Panc1 (cell line): ENCODE measurements around the gene FBXO45. TPM values are rescaled to one million over a fixed set of nuclear protein-coding genes. Genes with fewer than 3 reads are reported as not detected.

Experiments used
- ATAC-seq: fragments of 200-7000 bp; cut with Tn5 transposase; 2 replicates; pipeline ENCODE4 v1.9.1; 2020; ENCODE audit warnings: mild to moderate bottlenecking, moderate library complexity
- BruUV-seq: library from RNA; stranded (reverse); fragments of 400-500 nt; replicated peaks from 2 replicates; lab custom pipeline; 2021; lab: Mats Ljungman, UMichigan
- CTCF ChIA-PET: fragments of 300-600 bp; sonication (Branson Sonifier 250); formaldehyde crosslinking; loops from one replicate; lab custom pipeline; 2022; ENCODE audit warnings: antibody characterized with exemption; lab: Charles Lee
- POLR2A ChIA-PET: fragments of 300-600 bp; sonication (Branson Sonifier 250); formaldehyde crosslinking; loops from one replicate; lab custom pipeline; 2022; ENCODE audit warnings: antibody characterized with exemption; lab: Charles Lee
- DNase-seq: peaks from one replicate; pipeline ENCODE4 v3.0.0-alpha.2; 2010; ENCODE audit warnings: low read depth, low spot score
- H3K27ac ChIP-seq: 2 replicates; pipeline ENCODE4 v1.5.1; 2011; ENCODE audit warnings: mild to moderate bottlenecking, low read length, inconsistent platforms
- H3K27me3 ChIP-seq: fragments of 200-500 bp; sonication (Bioruptor generic); 2 replicates; pipeline ENCODE4 v1.6.0; 2014; ENCODE audit warnings: low read length, inconsistent platforms; ENCODE audit not compliant: control insufficient read depth, insufficient read depth
- H3K36me3 ChIP-seq: fragments of 200-500 bp; sonication (Bioruptor generic); 2 replicates; pipeline ENCODE4 v1.5.1; 2014; ENCODE audit warnings: inconsistent platforms, mild to moderate bottlenecking, low read length, moderate library complexity; ENCODE audit not compliant: control insufficient read depth, insufficient read depth
- H3K4me1 ChIP-seq: 2 replicates; pipeline ENCODE4 v1.5.1; 2011; ENCODE audit warnings: inconsistent platforms, mild to moderate bottlenecking, low read length, moderate library complexity; ENCODE audit not compliant: control insufficient read depth, insufficient read depth
- H3K4me3 ChIP-seq, 2 experiments: 2 replicates each; pipeline ENCODE4 v1.5.1; 2011 to 2012; ENCODE audit warnings: low read depth in 2 of 2, low read length in 2 of 2, mild to moderate bottlenecking in 2 of 2, inconsistent platforms in 1 of 2, moderate library complexity in 1 of 2
- H3K9me3 ChIP-seq: fragments of 200-500 bp; sonication (Bioruptor generic); 2 replicates; pipeline ENCODE4 v1.5.1; 2014; ENCODE audit warnings: low read depth, mild to moderate bottlenecking, inconsistent platforms, low read length, moderate library complexity; ENCODE audit not compliant: control insufficient read depth, insufficient read depth
- POLR2AphosphoS5 ChIP-seq: IDR thresholded peaks from 2 replicates; pipeline ENCODE4 v1.6.1; 2012; ENCODE audit warnings: mild to moderate bottlenecking, low read depth, low read length, moderate library complexity
- SIN3A ChIP-seq: IDR thresholded peaks from 2 replicates; pipeline ENCODE4 v1.6.1; 2012; ENCODE audit warnings: low read depth, mild to moderate bottlenecking, low read length, moderate library complexity, borderline replicate concordance; ENCODE audit not compliant: insufficient read depth
- TCF7L2 ChIP-seq: IDR thresholded peaks from 2 replicates; pipeline ENCODE4 v1.6.1; 2011; ENCODE audit warnings: mild to moderate bottlenecking, low read depth, low read length, inconsistent platforms
- in situ Hi-C: cut with HindIII; loops from 2 replicates; pipeline ENCODE4 v1.10.0; 2016; ENCODE audit warnings: low sequenced_read_pairs, low pct_unique_long_range_greater_than_20kb
- intact Hi-C: fragments of 100-400 bp; cut with micrococcal nuclease; formaldehyde crosslinking; loops from one replicate; pipeline ENCODE4 v1.10.0; 2022; ENCODE audit not compliant: unreplicated experiment
- total RNA-seq: library from RNA; stranded (reverse); gene quantifications from one replicate; pipeline ENCODE4 v1.2.1, GENCODE V29; 2021; ENCODE audit not compliant: unreplicated experiment
- TF ChIP-seq, protein P1 (sequence below): fragments of 450-650 bp; IDR thresholded peaks from 2 replicates; pipeline ENCODE4 v1.5.1; 2017; ENCODE audit warnings: mild to moderate bottlenecking
- TF ChIP-seq, protein P2 (sequence below), 2 experiments: IDR thresholded peaks; 2 replicates each; pipeline ENCODE4 v1.6.1; 2011 to 2012; ENCODE audit warnings: low read depth in 2 of 2, control low read depth in 1 of 2, low read length in 1 of 2, mild to moderate bottlenecking in 1 of 2, moderate library complexity in 1 of 2; ENCODE audit not compliant: insufficient read depth in 1 of 2

The FBXO45 gene
- total RNA-seq, 1 experiment from 2014 or later = 21.6 TPM

DNA sequence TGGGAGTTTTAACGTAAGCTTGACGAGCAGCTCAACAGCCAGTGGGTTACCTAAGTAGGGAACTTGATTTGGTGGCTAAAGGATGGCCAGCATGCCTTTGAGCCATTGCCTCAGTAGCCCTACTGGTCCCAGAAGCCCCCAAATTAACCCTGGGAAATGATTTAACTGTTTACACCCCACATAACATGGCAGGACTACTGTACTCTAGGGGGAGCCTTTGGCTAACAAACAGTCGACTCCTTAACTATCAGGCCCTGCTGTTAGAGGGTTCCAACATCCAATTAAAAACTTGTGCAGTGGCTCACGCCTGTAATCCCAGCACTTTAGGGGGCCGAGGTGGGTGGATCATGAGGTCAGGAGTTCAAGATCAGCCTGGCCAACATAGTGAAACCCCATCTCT, 43.9 kb upstream of the FBXO45 start:
- H3K4me3 ChIP-seq = no peak overlapping the region
- ChIA-PET POLR2A (interaction anchor here (0.6 kb wide), 1 partner anchor 225 kb away, joined by 3 read pairs; no protein-coding TSS in a partner anchor), CTCF (interaction anchor here (0.6 to 1.1 kb wide), 2 partner anchors 160 to 306 kb away, joined by 3 to 5 read pairs; no protein-coding TSS in a partner anchor)
- no peaks in the 10 kb centered on the region for H3K4me1 ChIP-seq
- in situ Hi-C loops = no loop called here
- no peaks in the 10 kb centered on the region for H3K9me3 ChIP-seq
- no peaks in the 10 kb centered on the region for H3K27me3 ChIP-seq
- DNase-seq (no peak), ATAC-seq (peak; percentile 87)
- TF ChIP-seq, protein P1, sequence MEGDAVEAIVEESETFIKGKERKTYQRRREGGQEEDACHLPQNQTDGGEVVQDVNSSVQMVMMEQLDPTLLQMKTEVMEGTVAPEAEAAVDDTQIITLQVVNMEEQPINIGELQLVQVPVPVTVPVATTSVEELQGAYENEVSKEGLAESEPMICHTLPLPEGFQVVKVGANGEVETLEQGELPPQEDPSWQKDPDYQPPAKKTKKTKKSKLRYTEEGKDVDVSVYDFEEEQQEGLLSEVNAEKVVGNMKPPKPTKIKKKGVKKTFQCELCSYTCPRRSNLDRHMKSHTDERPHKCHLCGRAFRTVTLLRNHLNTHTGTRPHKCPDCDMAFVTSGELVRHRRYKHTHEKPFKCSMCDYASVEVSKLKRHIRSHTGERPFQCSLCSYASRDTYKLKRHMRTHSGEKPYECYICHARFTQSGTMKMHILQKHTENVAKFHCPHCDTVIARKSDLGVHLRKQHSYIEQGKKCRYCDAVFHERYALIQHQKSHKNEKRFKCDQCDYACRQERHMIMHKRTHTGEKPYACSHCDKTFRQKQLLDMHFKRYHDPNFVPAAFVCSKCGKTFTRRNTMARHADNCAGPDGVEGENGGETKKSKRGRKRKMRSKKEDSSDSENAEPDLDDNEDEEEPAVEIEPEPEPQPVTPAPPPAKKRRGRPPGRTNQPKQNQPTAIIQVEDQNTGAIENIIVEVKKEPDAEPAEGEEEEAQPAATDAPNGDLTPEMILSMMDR = peak; percentile 89
- TF ChIP-seq SIN3A = no peak
- H3K36me3 ChIP-seq = no peaks in the 10 kb centered on the region
- no peak overlapping the region for H3K27ac ChIP-seq
- intact Hi-C loops = loop anchor here (2.0 to 10.0 kb wide), 3 partner anchors 160 to 502 kb away; no protein-coding TSS in a partner anchor
- no TSS peak for BruUV-seq

DNA sequence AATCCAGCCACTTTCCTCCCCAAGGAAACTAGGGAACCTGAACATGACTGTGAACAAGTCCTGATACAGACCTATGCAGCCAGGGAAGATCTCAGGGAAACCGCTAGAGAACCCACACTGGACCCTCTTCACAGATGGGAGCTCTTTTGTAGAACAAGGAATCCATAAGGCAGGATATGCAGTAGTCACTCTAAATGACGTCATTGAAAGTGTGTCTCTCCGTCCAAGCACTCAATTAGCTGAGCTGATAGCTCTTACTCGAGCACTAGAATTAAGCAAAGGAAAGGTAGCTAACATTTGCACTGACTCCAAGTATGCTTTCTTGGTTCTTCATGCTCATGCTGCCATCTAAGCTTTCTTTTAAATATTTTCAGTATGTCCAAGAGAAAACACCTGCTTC, 43.3 kb upstream of the FBXO45 start:
- CTCF ChIA-PET = interaction anchor here (0.6 to 0.9 kb wide), 2 partner anchors 304 to 307 kb away, joined by 5 to 8 read pairs; no protein-coding TSS in a partner anchor

More for the DNA sequence above, 43.3 kb upstream of the FBXO45 start:
- H3K4me1 ChIP-seq = no peaks in the 10 kb centered on the region
- no peak for DNase-seq
- no peaks in the 10 kb centered on the region for H3K36me3 ChIP-seq
- H3K9me3 ChIP-seq = no peaks in the 10 kb centered on the region
- in situ Hi-C loops = no loop called here
- no peak for ATAC-seq
- POLR2A ChIA-PET = interaction anchor here (0.6 kb wide), 1 partner anchor 272 kb away, joined by 6 read pairs; no protein-coding TSS in a partner anchor
- intact Hi-C loops = loop anchor here (2.0 to 10.0 kb wide), 2 partner anchors 160 to 450 kb away; no protein-coding TSS in a partner anchor
- no peaks in the 10 kb centered on the region for H3K27me3 ChIP-seq
- H3K27ac ChIP-seq = no peak overlapping the region
- BruUV-seq = no TSS peak
- TF ChIP-seq SIN3A (no peak), POLR2AphosphoS5 (no peak), TCF7L2 (no peak)
- TF ChIP-seq, protein P2, sequence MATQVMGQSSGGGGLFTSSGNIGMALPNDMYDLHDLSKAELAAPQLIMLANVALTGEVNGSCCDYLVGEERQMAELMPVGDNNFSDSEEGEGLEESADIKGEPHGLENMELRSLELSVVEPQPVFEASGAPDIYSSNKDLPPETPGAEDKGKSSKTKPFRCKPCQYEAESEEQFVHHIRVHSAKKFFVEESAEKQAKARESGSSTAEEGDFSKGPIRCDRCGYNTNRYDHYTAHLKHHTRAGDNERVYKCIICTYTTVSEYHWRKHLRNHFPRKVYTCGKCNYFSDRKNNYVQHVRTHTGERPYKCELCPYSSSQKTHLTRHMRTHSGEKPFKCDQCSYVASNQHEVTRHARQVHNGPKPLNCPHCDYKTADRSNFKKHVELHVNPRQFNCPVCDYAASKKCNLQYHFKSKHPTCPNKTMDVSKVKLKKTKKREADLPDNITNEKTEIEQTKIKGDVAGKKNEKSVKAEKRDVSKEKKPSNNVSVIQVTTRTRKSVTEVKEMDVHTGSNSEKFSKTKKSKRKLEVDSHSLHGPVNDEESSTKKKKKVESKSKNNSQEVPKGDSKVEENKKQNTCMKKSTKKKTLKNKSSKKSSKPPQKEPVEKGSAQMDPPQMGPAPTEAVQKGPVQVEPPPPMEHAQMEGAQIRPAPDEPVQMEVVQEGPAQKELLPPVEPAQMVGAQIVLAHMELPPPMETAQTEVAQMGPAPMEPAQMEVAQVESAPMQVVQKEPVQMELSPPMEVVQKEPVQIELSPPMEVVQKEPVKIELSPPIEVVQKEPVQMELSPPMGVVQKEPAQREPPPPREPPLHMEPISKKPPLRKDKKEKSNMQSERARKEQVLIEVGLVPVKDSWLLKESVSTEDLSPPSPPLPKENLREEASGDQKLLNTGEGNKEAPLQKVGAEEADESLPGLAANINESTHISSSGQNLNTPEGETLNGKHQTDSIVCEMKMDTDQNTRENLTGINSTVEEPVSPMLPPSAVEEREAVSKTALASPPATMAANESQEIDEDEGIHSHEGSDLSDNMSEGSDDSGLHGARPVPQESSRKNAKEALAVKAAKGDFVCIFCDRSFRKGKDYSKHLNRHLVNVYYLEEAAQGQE (IDR thresholded peaks at IDR 0.05; ENCODE audit: insufficient read depth in 1 of 2, low read depth in 2 of 2, low read length in 1 of 2) = no peak
- TF ChIP-seq, protein P1 = no peak
- H3K4me3 ChIP-seq = no peak overlapping the region
